T follicular helper cell (primary cell): Measurements from ENCODE around the gene DNMBP.
"Not testable (repeated sequence)": the region's sequence is repeated elsewhere in the genome, so short reads cannot be mapped to it uniquely, and the experiment has no call there.

Experiments used
- DNase-seq: peaks from one replicate; pipeline ENCODE4 v3.0.0-alpha.2; 2020; ENCODE audit warnings: low read depth

DNMBP gene

DNA sequence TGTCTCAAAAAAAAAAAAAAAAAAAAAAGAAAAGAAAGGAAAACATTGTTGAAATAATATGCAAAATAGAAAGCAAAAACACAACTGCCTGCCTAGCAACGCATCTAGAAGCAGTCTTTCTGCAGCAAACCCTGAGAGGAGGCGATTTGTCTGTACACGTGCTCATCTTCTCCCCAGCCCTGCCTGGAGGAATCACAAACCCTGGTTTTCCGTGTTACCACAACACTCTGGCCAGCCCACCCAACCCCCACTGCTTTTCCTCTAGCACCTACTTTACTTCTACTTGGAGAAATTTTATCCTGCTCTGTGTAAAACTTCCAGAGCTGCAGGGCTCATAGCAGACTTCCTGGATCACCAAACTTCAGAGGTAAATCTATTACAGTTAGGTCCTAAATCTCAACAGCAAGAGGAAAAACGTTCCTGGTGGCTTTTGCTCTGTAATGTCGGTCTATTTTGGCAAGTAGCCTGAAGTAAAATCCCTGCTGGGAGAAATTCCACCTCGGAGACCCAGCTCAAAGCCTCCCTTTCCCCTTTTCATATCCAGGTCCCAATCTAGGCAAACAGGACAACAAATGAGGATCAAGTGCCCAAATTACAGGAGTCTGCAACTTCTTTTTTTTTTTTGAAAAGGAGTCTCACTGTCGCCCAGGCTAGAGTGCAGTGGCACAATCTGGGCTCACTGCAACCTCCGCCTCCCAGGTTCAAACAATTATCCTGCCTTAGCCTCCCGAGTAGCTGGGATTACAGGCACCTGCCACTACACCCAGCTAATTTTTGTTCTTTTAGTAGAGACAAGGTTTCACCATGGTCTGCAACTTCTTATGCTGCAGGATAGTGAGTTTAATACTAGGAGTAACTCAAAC is 91.6 kb downstream of the DNMBP start:
- no peak for DNase-seq

DNA sequence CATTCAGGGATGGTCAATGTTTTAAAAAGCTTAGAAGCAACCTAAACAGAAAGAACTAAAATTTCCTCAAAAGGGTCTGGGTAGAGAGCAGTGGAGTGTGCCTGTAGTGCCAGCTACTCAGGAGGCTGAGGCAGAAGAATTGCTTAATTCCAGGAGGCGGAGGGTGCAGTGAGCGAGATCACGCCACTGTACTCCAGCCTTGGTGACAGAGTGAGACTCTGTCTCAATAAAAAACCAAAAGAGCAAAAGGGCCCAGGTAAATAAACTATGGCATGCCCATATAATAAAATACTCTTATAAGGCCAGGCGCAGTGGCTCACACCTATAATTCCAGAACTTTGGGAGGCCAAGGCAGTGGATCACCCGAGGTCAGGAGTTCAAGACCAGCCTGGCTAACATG is 93.0 kb downstream of the DNMBP start:
- DNase-seq: no peak

DNA sequence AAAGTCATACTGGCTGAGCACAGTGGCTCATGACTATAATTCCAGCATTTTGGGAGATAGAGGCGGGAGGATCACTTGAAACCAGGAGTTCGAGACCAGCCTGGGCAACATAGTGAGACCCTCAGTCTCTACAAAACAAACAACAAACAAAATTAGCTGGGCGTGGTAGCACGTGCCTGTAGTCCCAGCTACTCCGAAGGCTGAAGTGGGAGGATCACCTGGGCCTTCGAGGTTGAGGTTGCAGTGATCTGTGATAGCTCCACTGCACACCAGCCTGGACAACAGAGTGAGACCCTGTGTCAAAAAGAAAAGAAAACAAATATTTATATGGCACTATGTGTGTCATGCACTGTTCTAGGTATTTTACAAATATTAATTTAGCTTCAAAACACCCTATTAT is 94.3 kb downstream of the DNMBP start:
- DNase-seq: no peak

DNA sequence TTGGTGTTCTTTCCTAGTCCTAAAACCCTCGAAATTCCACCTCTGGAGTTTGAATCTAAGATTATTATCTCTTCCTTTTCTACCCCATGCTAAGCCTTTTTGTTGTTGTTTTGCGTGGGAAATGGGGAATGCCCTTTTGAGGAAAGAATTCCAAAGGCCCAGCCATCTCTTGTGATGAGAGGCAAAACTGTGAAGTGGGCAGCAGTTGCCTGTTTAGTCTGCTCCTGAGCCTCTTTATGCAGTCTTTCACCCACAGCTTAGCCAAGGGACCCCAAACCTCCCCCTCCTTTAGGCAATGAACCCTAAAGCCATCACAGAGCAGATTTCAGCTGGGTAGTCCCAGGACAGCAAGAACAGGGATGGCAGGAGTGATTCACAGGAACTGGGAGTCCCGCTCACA is 95.5 kb downstream of the DNMBP start:
- DNase-seq: no peak

DNA sequence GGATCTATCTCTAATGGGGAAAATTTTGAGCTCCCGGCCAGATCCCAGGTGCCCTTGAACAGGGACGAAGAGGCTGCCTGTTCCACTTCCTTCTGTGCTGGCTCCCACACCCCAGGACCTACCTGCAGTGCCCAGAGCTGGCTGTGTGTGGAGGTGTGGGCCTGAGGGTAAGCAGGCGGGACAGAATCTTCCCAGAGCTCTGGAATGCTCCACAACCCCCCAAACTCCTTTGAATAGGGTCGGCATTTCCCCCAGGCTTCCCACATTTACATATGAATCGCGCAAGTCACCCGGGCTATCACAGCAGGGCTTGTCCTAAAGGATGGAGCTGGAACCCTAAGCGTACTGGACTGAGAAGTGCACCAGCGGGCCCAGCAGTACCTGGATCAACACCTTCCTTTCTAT is 95.9 kb downstream of the DNMBP start:
- DNase-seq: no peak

DNA sequence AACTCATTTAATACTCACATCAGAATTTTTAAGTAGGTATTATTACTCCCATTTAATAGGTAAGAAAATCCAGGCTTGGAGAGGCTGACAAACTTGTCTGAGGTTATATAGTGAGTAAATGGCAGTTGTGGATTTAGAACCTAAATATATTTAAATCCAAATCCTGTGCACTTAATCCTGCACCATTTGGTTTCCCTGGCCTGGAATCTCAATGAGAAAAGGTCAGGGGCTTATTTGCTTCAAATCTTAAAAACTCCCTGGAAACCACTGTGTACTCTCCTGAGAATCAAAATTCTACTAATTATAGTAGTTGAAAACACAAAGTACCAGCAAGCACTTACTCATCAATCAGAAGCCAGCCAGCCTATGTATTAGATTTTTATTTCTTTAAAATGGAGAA is 97.7 kb downstream of the DNMBP start:
- DNase-seq: no peak

DNA sequence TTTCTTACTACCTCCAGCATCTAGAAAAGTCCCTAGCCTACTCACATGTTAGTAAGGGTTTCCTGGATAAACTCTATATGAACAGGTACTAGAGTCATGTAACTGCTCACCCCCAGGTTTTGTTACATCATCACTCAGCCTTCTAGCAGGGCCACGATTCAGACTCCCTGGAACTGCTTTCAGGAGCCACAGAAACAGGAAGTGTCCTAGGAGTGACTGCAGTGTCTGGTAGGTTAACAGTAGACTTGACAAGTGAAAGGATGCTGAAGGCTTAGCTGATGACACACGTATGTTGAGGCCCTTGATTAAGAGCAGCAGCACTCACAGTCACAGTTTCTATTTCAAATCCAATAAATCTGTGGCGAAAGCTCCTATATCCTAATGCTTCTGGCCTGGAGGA is 101.2 kb downstream of the DNMBP start:
- no peak for DNase-seq

DNA sequence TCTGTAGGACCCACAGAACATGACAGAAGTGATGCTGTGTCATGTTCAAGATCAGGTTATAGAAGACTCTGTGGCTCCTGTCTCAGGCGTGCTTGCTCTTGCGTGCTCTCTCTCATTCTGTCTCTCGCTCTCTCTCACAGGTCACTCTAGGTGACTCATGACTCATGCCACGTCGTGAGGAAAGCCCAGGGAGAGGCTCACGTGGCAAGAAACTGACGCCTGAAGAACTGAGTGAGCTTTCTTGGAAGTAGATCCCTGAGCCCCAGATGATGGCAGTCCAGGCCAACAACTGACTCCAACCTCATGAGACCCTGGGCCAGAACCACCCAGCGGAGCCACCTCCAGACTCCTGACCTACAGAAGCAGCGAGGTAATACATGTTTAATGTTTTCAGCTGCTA is 103.3 kb downstream of the DNMBP start:
- no peak for DNase-seq

DNA sequence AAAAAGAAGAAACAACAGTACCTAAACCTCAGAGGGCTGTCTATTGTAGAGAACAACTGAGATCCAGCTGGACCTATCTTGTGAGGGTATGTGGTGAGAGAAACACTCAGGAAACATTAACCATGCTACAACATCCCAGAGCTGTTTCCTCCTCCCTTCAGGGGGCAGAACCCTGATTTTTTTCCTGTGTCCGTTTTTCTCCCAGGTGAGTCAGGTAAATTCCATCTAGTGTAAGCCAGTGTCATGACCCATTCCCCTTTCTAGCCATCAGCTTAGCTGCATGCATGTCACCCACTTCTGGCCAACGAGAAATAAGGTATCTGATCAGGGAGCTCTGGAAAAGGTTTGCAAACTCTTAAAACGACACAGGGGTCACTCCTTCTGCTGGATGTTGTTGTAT is 103.8 kb downstream of the DNMBP start:
- no peak for DNase-seq

DNA sequence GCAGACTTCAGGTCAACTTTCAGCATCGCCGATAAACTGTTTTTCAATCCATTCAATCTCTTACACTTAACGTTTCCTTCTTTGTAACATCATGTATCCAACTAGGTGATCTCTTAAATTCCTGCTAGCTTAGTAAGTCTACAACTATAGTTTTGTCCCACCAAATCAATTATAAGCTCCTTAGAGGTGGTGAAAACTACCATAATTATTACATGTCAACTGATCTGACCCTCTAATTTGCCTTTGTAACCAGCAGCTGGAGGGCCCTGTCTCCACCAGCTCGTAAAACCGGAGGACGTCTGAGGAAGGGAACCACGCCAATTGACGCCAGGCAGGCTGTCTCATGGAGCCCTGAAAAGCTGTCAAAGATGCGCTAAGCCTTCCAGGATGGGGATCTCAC is 113.9 kb downstream of the DNMBP start:
- no peak for DNase-seq

DNA sequence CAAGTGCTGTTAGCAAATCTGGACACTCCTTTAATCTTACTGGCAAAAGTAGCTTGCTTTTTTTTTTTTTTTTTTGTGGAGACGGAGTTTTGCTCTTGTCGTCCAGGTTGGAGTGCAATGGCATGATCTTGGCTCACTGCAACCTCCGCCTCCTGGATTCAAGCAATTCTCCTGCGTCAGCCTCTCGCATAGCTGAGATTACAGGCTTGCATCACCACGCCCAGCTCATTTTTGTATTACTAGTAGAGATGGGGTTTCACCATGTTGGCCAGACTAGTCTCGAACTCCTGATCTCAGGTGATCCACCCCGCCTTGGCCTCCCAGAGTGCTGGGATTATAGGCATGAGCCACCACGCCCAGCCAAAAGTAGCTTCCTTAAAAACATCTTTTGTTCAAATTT is 114.7 kb downstream of the DNMBP start:
- DNase-seq: not testable (repeated sequence)

DNA sequence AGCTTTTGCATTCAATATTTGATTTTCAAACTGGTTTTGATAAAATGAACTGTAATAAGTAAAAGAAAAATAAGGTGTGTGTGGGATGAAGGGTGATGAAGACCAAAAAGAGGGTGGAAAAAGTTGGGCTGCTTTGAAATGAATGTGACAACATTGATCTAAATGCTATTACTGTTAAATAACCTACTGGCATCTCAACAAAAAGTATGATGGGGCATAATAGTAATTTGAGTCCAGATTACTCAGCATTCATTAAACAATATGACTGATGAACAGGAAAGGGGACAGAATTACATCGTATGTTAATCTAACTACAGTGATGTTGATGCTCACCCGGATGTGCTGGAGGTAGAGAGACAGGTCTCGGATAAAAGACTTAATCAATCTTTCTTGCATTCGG is 115.1 kb downstream of the DNMBP start:
- no peak for DNase-seq

DNA sequence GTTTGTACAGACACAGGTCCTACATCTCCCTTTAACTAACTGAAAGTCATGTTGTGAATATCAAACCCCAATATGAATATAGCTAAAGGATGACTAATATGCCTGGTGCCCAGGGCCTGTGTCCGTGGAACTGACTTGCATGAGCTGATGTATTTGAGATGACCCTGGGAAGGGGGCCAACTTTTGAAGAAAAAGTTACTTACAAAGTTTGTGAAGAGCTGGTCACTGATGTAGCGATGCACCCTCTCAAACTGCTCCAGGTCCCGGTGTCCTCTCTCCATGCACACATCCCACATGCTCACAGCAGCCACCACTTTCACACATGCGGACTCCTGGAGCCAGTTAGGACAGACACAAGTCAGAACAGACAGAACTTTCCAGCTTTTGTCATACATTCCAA is 121.1 kb downstream of the DNMBP start:
- DNase-seq: no peak

DNA sequence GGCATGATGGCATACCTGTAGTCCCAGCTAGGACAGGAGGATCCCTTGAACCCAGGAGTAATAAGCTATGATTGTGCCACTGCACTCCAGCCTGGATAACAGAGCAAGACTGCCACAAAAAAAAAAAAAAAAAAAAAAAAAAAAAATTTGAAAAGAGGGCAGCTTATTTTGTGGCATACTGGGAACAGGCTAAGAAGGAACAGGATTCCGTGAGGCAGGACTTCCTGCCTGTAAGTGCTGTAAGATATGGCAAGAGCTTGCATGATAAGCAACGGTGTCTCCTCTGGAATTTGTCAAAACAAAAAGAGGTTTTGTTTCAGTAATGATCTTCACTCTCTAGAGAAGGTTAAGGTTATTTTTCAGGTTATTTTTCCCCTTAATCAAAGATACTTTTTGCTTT is 126.2 kb downstream of the DNMBP start:
- no peak for DNase-seq

DNA sequence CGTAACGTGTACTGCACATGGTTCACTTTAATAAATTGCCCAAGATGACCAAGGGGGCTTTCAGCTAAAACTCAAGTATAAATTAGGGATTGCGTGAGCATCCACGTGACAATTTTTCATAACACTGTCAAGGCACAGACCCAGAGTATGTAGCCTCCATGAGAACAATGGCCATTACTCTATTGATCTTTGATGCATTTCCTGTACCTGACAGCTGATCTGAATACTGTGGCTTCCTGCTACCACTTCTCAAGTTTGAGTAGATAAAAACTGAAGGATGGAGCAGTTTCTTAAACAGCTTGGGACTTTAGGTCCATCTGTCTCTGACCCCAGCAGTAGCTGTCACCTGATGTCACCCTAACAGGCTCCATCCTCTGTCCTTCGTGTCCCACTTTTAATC is 128.4 kb downstream of the DNMBP start:
- DNase-seq: no peak

DNA sequence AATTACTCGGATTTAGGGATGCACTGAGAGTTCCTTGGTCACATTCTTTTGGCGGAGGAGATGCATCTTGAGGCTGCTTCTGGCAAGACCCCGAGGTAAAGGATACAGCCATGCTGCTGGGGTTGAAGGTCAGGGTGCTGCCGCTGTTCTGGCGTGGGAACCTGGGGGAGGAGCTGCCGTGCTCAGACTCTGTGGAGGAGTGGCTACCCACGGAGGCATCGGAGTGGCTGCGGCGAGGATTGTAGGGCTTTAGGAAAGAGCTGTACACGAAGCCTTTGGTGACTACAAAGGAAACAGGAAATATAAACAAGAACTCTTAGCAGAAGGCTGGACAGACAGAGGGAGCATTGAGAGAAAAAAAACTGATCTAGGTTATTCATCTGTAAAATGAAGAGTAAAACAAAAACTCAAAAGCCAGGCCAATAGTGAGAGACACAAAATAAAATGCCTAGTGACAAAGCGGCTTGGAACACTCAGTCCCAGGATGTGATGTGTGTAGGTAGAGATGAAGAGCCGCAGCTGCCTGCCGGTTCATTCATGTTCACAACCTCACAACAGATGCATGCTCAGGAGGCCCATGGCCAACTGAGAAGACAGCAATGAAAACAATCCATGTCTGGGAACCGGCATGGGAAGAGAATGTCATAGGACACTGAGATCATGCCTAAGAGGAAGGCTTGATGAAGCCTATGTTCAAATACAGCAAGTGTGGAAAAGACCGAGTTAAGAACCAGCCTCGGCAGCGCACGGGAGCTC is 129.5 kb downstream of the DNMBP start:
- DNase-seq: no peak

DNA sequence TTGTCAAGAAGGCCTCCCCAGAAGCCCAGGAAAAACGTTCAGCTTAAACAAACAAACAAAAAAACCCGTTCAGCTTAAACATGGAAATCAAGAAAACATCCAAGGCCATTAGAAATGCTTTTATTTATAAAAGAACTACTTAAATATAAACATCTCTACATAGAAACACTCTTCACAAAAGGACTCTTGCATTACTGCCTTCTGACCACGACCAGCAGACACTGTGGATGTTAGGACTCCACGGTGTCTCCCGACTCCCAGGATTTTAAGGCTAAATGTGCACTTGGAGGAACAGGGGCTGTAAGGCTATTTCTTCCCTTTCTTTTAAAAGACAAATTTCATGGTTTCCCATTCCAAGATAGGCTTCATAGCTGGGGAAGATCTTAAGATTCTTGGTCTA is 134.3 kb downstream of the DNMBP start:
- no peak for DNase-seq

DNA sequence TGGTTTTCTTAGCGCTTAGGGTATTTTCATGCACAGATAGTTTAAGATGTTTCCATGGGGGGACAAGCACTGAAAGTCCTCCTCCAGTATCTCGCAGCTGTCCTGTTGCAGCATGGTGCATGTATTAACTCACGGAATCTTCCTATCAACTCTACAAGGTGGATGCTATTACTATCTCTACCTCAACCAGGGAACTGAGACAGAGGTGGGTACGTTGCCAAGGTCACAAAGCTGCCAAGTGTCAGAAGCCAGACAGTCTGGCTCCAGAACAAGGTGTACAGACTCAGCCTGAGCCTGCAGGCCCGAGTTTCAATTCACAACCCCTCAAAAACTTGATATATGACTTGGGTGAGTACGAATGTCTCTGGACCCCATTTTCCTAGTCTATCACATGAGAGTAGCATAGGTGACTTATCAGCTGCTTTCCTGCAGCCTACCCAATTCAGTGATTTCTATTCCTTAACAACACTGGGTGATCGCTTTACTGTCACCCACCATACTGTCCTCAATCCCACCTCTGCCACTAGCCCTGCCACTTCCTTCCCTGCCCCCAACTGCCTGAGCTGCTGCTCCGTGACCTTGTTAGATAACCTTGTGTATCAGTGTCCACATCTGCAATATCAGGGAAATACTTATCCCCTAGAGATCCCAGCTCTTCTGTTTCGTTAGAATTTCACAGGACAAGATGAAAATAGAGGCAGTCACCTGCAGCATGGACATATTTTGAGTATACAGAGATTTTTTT is 135.2 kb downstream of the DNMBP start:
- DNase-seq: no peak

DNA sequence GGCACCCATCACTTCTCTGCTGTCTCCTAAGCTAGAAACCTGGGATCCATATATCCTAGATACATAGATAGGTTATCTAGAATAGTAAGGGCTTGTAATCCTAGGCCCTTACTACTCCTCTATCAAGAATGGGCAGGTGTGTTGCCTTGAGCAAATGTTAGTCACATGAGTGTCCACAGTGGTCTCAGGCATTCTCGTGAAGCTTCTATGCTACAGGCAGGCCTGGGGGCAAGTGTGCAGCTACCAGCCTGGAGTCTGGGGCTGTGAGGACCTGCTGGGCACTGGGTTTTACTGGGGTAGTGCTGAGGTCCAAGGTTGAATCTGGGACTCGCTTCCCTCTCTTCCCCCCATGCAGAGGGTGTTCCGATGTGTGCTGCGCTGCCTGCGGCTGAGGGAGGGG is 135.9 kb downstream of the DNMBP start:
- DNase-seq: no peak

DNA sequence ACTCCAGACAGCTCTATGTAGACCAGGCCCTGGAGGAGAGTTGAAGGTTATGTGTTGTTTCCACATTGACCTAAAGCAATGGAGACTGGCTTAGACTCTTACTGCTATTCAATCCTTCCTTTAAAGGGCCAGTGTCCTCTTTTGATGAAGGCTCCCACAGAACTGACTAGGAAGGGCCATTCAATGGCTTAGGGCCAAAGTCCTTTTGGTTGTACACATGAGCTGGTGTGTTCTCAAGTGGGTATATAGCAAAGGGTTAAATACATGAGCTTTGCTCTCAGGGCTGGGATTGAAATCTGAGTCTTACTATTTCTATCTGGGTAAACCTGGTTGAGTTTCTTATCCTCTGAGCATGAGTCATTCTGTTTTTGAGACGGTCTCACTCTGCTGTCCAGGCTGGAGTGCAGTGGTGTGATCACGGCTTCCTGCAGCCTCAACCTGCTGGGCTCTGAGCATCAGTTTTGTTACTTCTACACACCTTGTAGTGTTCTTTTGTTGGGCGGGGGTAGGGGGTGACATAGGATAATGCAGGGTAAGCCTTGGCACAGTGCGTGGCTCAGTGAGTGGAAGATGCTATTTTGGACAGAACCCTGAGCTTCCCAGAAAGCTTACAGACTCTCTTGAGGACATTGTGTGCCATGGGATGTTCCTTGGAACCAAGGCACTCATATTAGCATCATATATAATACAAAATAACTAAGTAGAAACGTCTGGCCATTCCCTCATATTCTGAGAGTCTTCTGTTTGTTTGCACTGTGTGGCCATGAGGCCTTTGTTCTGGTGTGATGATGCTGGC is 137.2 kb downstream of the DNMBP start:
- no peak for DNase-seq

DNA sequence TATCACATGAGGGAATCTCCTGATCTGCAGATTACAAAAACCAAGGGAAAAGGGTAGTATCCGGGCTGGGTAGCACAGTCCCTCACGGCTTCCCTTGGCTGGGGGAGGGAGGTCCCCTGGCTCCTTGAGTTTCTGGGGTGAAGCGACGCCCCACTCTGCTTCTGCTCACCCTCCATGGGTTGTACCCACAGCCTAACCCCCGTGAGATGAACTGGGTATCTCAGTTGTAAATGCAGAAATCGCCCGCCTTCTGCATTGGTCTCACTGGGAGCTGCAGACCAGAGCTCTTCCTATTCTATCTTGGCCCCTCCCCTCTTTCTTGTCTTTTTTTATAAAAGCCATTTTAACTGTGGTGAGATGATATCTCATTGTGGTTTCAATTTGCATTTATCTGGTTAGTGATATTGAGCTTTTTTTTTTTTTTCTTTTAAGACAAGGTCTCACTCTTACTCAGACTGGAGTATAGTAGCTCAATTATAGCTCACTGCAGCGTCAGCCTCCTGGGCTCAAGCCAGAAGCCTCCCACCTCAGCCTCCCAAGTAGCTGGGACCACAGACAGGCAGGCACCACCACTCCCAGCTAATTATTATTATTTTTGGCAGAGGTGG is 139.5 kb downstream of the DNMBP start:
- DNase-seq: no peak
